OCI-LY7 (cell line): ENCODE measurements around the gene SND1. TPM values are rescaled to one million over a fixed set of nuclear protein-coding genes. Genes with fewer than 3 reads are reported as not detected.
A peak's percentile ranks its signal among the peaks of the same experiment; 100 is the strongest.

Source experiments
- BruUV-seq: library from RNA; stranded (reverse); fragments of 400-500 nt; replicated peaks from 2 replicates; lab custom pipeline; 2021; lab: Mats Ljungman, UMichigan
- CTCF ChIA-PET: fragments of 300-600 bp; sonication (Branson Sonifier 250); formaldehyde crosslinking; loops from one replicate; lab custom pipeline; 2022; ENCODE audit warnings: antibody characterized with exemption; ENCODE audit not compliant: unreplicated experiment; lab: Charles Lee
- POLR2A ChIA-PET: fragments of 300-600 bp; sonication (Branson Sonifier 250); formaldehyde crosslinking; loops from one replicate; lab custom pipeline; 2022; ENCODE audit warnings: antibody characterized with exemption; lab: Charles Lee
- DNase-seq: peaks from one replicate; pipeline ENCODE4 v3.0.0-alpha.2; 2015; ENCODE audit warnings: low spot score
- H2AFZ ChIP-seq: fragments of 200-600 bp; sonication (generic), shearing (Covaris generic); 2 replicates; pipeline ENCODE4 v1.6.1; 2014; ENCODE audit warnings: mild to moderate bottlenecking, antibody characterized with exemption, low read length, moderate library complexity
- H3K27ac ChIP-seq: fragments of 200-600 bp; sonication (generic); 2 replicates; pipeline ENCODE4 v1.5.1; 2014; ENCODE audit warnings: mixed run types, low read depth, mild to moderate bottlenecking, moderate library complexity, low read length, inconsistent platforms; ENCODE audit not compliant: poor library complexity, severe bottlenecking
- H3K36me3 ChIP-seq: fragments of 200-600 bp; sonication (generic); 2 replicates; pipeline ENCODE4 v1.6.1; 2014; ENCODE audit warnings: mild to moderate bottlenecking, antibody characterized with exemption, low read length, moderate library complexity, mixed read lengths; ENCODE audit not compliant: insufficient read depth
- H3K4me1 ChIP-seq: fragments of 200-600 bp; sonication (generic); 2 replicates; pipeline ENCODE4 v1.5.1; 2014; ENCODE audit warnings: mild to moderate bottlenecking, low read length; ENCODE audit not compliant: insufficient read depth, poor library complexity, severe bottlenecking
- H3K4me2 ChIP-seq: fragments of 200-600 bp; sonication (generic); 2 replicates; pipeline ENCODE4 v1.6.1; 2014; ENCODE audit warnings: mild to moderate bottlenecking, low read length
- H3K4me3 ChIP-seq: fragments of 200-600 bp; sonication (generic); 2 replicates; pipeline ENCODE4 v1.5.1; 2014; ENCODE audit warnings: mild to moderate bottlenecking, low read depth, low read length; ENCODE audit not compliant: poor library complexity, severe bottlenecking
- H3K79me2 ChIP-seq: fragments of 200-600 bp; sonication (generic); 2 replicates; pipeline ENCODE4 v1.6.1; 2016; ENCODE audit warnings: low read depth, mild to moderate bottlenecking, low read length, moderate library complexity, mixed read lengths; ENCODE audit not compliant: insufficient read depth
- H3K9me2 ChIP-seq: fragments of 200-600 bp; sonication (generic); 2 replicates; pipeline ENCODE4 v1.6.1; 2016; ENCODE audit warnings: mild to moderate bottlenecking, low read length, mixed read lengths; ENCODE audit not compliant: insufficient read depth
- H3K9me3 ChIP-seq: fragments of 200-600 bp; sonication (generic); 2 replicates; pipeline ENCODE4 v1.6.1; 2014; ENCODE audit warnings: mild to moderate bottlenecking, mixed run types, low read length, mixed read lengths
- H4K20me1 ChIP-seq: fragments of 200-600 bp; sonication (generic); 2 replicates; pipeline ENCODE4 v1.6.1; 2014; ENCODE audit warnings: mild to moderate bottlenecking, antibody characterized with exemption, low read length, moderate library complexity, mixed read lengths; ENCODE audit not compliant: insufficient read depth
- CTCF ChIP-seq: fragments of 200-600 bp; sonication (generic); conservative IDR thresholded peaks from 2 replicates; pipeline ENCODE4 v1.5.1; 2014; ENCODE audit warnings: mild to moderate bottlenecking, antibody characterized with exemption, low read length, moderate library complexity, mixed read lengths
- EZH2phosphoT487 ChIP-seq: fragments of 200-600 bp; sonication (generic); IDR thresholded peaks from 2 replicates; pipeline ENCODE4 v1.6.1; 2018; ENCODE audit warnings: low read depth, borderline replicate concordance, mild to moderate bottlenecking, mixed run types, antibody characterized with exemption, low read length, moderate library complexity, mixed read lengths
- intact Hi-C: fragments of 100-400 bp; cut with micrococcal nuclease; formaldehyde crosslinking; loops from one replicate; pipeline ENCODE4 v1.10.0; 2022; ENCODE audit not compliant: unreplicated experiment
- total RNA-seq, 2 experiments: library from RNA; depleted of rRNA in 1 of 2; stranded (reverse); fragments of >200 nt in 1 of 2; shearing (Covaris generic) in 1 of 2; gene quantifications; 2 replicates each; pipeline ENCODE4 v1.2.3, GENCODE V29; 2014 to 2022

SND1 gene
- total RNA-seq, 2 experiments from 2014 or later = 111 to 221 TPM

- H3K36me3 ChIP-seq = no peaks in the 10 kb centered on the region
- intact Hi-C loops = no loop called here
- no peaks in the 10 kb centered on the region for H3K9me2 ChIP-seq
- H3K9me3 ChIP-seq = no peaks in the 10 kb centered on the region
- no peak overlapping the region for H3K27ac ChIP-seq
- H4K20me1 ChIP-seq = no peaks in the 10 kb centered on the region
- H3K4me3 ChIP-seq = no peak overlapping the region
- no peak overlapping the region for H3K4me2 ChIP-seq
- POLR2A ChIA-PET = no interaction called here
- TF ChIP-seq EZH2phosphoT487 (no peak), CTCF (no peak)
- BruUV-seq = no TSS peak
- no peak overlapping the region for H2AFZ ChIP-seq
- no peak for DNase-seq
- H3K79me2 ChIP-seq = no peaks in the 10 kb centered on the region
- CTCF ChIA-PET = interaction anchor here (1.2 kb wide), 1 partner anchor 14 kb away, joined by 3 read pairs; no protein-coding TSS in a partner anchor
- peaks cover 15% of the 10 kb centered on the region for H3K4me1 ChIP-seq
These were observed 471.5 kb downstream of the SND1 start for GRCh38 chr7:128123291-128124037.

GRCh38 chr7:128124786-128125185, 472.8 kb downstream of the SND1 start:
- Histone ChIP-seq H3K27ac (no peak overlapping the region), H3K79me2 (no peaks in the 10 kb centered on the region), H3K4me3 (no peak overlapping the region), H3K36me3 (no peaks in the 10 kb centered on the region), H3K4me2 (peak overlapping the region; percentile 43), H3K4me1 (peaks cover 7% of the 10 kb centered on the region), H4K20me1 (no peaks in the 10 kb centered on the region), H2AFZ (peak overlapping the region; percentile 43; the same call in 1 of the 2 replicates), H3K9me3 (no peaks in the 10 kb centered on the region), H3K9me2 (no peaks in the 10 kb centered on the region)
- no peak for TF ChIP-seq CTCF
- no peak for TF ChIP-seq EZH2phosphoT487
- ChIA-PET POLR2A (no interaction called here), CTCF (no interaction called here)
- intact Hi-C loops = no loop called here
- DNase-seq = no peak
- BruUV-seq = no TSS peak

- intact Hi-C loops = no loop called here
These were observed 473.8 kb downstream of the SND1 start for GRCh38 chr7:128125816-128126215.

More at GRCh38 chr7:128125816-128126215, 473.8 kb downstream of the SND1 start:
- H4K20me1 ChIP-seq = no peaks in the 10 kb centered on the region
- no peak overlapping the region for H2AFZ ChIP-seq
- H3K27ac ChIP-seq = no peak overlapping the region
- no peaks in the 10 kb centered on the region for H3K9me2 ChIP-seq
- no peaks in the 10 kb centered on the region for H3K36me3 ChIP-seq
- H3K9me3 ChIP-seq = no peaks in the 10 kb centered on the region
- H3K4me3 ChIP-seq = no peak overlapping the region
- no peak for TF ChIP-seq CTCF
- no peak for TF ChIP-seq EZH2phosphoT487
- H3K4me1 ChIP-seq = peaks cover 7% of the 10 kb centered on the region
- H3K4me2 ChIP-seq = no peak overlapping the region
- POLR2A ChIA-PET = interaction anchor here (0.9 to 1.0 kb wide), 2 partner anchors 18 to 21 kb away, joined by 3 read pairs; no protein-coding TSS in a partner anchor
- BruUV-seq = no TSS peak
- no peak for DNase-seq
- H3K79me2 ChIP-seq = no peaks in the 10 kb centered on the region
- CTCF ChIA-PET = interaction anchor here (1.0 kb wide), 1 partner anchor 10 kb away, joined by 3 read pairs; no protein-coding TSS in a partner anchor
